OCI-LY7 (cell line): ENCODE data around the gene TMEM185B. TPM values are rescaled to one million over a fixed set of nuclear protein-coding genes. Genes with fewer than 3 reads are reported as not detected.

Experiments used
- BruUV-seq: library from RNA; stranded (reverse); fragments of 400-500 nt; replicated peaks from 2 replicates; lab custom pipeline; 2021; lab: Mats Ljungman, UMichigan
- CTCF ChIA-PET: fragments of 300-600 bp; sonication (Branson Sonifier 250); formaldehyde crosslinking; loops from one replicate; lab custom pipeline; 2022; ENCODE audit warnings: antibody characterized with exemption; ENCODE audit not compliant: unreplicated experiment; lab: Charles Lee
- POLR2A ChIA-PET: fragments of 300-600 bp; sonication (Branson Sonifier 250); formaldehyde crosslinking; loops from one replicate; lab custom pipeline; 2022; ENCODE audit warnings: antibody characterized with exemption; lab: Charles Lee
- DNase-seq: peaks from one replicate; pipeline ENCODE4 v3.0.0-alpha.2; 2015; ENCODE audit warnings: low spot score
- H2AFZ ChIP-seq: fragments of 200-600 bp; sonication (generic), shearing (Covaris generic); 2 replicates; pipeline ENCODE4 v1.6.1; 2014; ENCODE audit warnings: mild to moderate bottlenecking, antibody characterized with exemption, low read length, moderate library complexity
- H3K27ac ChIP-seq: fragments of 200-600 bp; sonication (generic); 2 replicates; pipeline ENCODE4 v1.5.1; 2014; ENCODE audit warnings: mixed run types, low read depth, mild to moderate bottlenecking, moderate library complexity, low read length, inconsistent platforms; ENCODE audit not compliant: poor library complexity, severe bottlenecking
- H3K36me3 ChIP-seq: fragments of 200-600 bp; sonication (generic); 2 replicates; pipeline ENCODE4 v1.6.1; 2014; ENCODE audit warnings: mild to moderate bottlenecking, antibody characterized with exemption, low read length, moderate library complexity, mixed read lengths; ENCODE audit not compliant: insufficient read depth
- H3K4me1 ChIP-seq: fragments of 200-600 bp; sonication (generic); 2 replicates; pipeline ENCODE4 v1.5.1; 2014; ENCODE audit warnings: mild to moderate bottlenecking, low read length; ENCODE audit not compliant: insufficient read depth, poor library complexity, severe bottlenecking
- H3K4me2 ChIP-seq: fragments of 200-600 bp; sonication (generic); 2 replicates; pipeline ENCODE4 v1.6.1; 2014; ENCODE audit warnings: mild to moderate bottlenecking, low read length
- H3K4me3 ChIP-seq: fragments of 200-600 bp; sonication (generic); 2 replicates; pipeline ENCODE4 v1.5.1; 2014; ENCODE audit warnings: mild to moderate bottlenecking, low read depth, low read length; ENCODE audit not compliant: poor library complexity, severe bottlenecking
- H3K79me2 ChIP-seq: fragments of 200-600 bp; sonication (generic); 2 replicates; pipeline ENCODE4 v1.6.1; 2016; ENCODE audit warnings: low read depth, mild to moderate bottlenecking, low read length, moderate library complexity, mixed read lengths; ENCODE audit not compliant: insufficient read depth
- H3K9me2 ChIP-seq: fragments of 200-600 bp; sonication (generic); 2 replicates; pipeline ENCODE4 v1.6.1; 2016; ENCODE audit warnings: mild to moderate bottlenecking, low read length, mixed read lengths; ENCODE audit not compliant: insufficient read depth
- H3K9me3 ChIP-seq: fragments of 200-600 bp; sonication (generic); 2 replicates; pipeline ENCODE4 v1.6.1; 2014; ENCODE audit warnings: mild to moderate bottlenecking, mixed run types, low read length, mixed read lengths
- H4K20me1 ChIP-seq: fragments of 200-600 bp; sonication (generic); 2 replicates; pipeline ENCODE4 v1.6.1; 2014; ENCODE audit warnings: mild to moderate bottlenecking, antibody characterized with exemption, low read length, moderate library complexity, mixed read lengths; ENCODE audit not compliant: insufficient read depth
- EZH2phosphoT487 ChIP-seq: fragments of 200-600 bp; sonication (generic); IDR thresholded peaks from 2 replicates; pipeline ENCODE4 v1.6.1; 2018; ENCODE audit warnings: low read depth, borderline replicate concordance, mild to moderate bottlenecking, mixed run types, antibody characterized with exemption, low read length, moderate library complexity, mixed read lengths
- intact Hi-C: fragments of 100-400 bp; cut with micrococcal nuclease; formaldehyde crosslinking; loops from one replicate; pipeline ENCODE4 v1.10.0; 2022; ENCODE audit not compliant: unreplicated experiment
- total RNA-seq, 2 experiments: library from RNA; depleted of rRNA in 1 of 2; stranded (reverse); fragments of >200 nt in 1 of 2; shearing (Covaris generic) in 1 of 2; gene quantifications; 2 replicates each; pipeline ENCODE4 v1.2.3, GENCODE V29; 2014 to 2022
- TF ChIP-seq, protein P1 (sequence below): fragments of 200-600 bp; sonication (generic); conservative IDR thresholded peaks from 2 replicates; pipeline ENCODE4 v1.5.1; 2014; ENCODE audit warnings: mild to moderate bottlenecking, antibody characterized with exemption, low read length, moderate library complexity, mixed read lengths

Gene TMEM185B
- total RNA-seq, 2 experiments from 2014 or later = 24.4 to 30.2 TPM

DNA sequence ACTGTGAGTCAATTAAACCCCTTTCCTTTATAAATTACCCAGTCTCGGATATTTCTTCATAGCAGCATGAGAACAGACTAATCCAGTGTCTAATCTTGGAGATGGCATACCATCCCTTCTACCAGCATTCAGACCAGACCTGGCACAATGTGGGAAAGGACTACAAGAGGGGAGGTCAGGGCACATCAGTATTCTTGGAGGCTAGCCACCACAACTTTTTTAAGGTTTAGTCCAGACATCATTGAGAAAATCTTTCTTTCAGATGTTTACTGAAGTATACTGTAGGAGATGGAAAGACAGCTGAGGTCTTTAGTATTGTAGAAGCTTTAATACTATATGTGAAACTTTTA is 33.4 kb upstream of the TMEM185B start:
- intact Hi-C loops = no loop called here
- H3K9me2 ChIP-seq = no peaks in the 10 kb centered on the region
- no TSS peak for BruUV-seq
- no peak overlapping the region for H2AFZ ChIP-seq
- H4K20me1 ChIP-seq = no peaks in the 10 kb centered on the region; the same call in none of the 2 replicates
- no peaks in the 10 kb centered on the region for H3K79me2 ChIP-seq
- CTCF ChIA-PET = no interaction called here
- H3K27ac ChIP-seq = no peak overlapping the region
- no peaks in the 10 kb centered on the region for H3K36me3 ChIP-seq
- H3K9me3 ChIP-seq = no peaks in the 10 kb centered on the region
- POLR2A ChIA-PET = interaction anchor here (0.5 to 1.3 kb wide), 5 partner anchors 9 to 411 kb away, joined by 3 to 4 read pairs (median 3); no protein-coding TSS in a partner anchor
- TF ChIP-seq EZH2phosphoT487 = no peak
- TF ChIP-seq, protein P1, sequence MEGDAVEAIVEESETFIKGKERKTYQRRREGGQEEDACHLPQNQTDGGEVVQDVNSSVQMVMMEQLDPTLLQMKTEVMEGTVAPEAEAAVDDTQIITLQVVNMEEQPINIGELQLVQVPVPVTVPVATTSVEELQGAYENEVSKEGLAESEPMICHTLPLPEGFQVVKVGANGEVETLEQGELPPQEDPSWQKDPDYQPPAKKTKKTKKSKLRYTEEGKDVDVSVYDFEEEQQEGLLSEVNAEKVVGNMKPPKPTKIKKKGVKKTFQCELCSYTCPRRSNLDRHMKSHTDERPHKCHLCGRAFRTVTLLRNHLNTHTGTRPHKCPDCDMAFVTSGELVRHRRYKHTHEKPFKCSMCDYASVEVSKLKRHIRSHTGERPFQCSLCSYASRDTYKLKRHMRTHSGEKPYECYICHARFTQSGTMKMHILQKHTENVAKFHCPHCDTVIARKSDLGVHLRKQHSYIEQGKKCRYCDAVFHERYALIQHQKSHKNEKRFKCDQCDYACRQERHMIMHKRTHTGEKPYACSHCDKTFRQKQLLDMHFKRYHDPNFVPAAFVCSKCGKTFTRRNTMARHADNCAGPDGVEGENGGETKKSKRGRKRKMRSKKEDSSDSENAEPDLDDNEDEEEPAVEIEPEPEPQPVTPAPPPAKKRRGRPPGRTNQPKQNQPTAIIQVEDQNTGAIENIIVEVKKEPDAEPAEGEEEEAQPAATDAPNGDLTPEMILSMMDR = no peak
- H3K4me2 ChIP-seq = no peak overlapping the region
- peaks cover 16% of the 10 kb centered on the region for H3K4me1 ChIP-seq
- no peak overlapping the region for H3K4me3 ChIP-seq
- DNase-seq = no peak

DNA sequence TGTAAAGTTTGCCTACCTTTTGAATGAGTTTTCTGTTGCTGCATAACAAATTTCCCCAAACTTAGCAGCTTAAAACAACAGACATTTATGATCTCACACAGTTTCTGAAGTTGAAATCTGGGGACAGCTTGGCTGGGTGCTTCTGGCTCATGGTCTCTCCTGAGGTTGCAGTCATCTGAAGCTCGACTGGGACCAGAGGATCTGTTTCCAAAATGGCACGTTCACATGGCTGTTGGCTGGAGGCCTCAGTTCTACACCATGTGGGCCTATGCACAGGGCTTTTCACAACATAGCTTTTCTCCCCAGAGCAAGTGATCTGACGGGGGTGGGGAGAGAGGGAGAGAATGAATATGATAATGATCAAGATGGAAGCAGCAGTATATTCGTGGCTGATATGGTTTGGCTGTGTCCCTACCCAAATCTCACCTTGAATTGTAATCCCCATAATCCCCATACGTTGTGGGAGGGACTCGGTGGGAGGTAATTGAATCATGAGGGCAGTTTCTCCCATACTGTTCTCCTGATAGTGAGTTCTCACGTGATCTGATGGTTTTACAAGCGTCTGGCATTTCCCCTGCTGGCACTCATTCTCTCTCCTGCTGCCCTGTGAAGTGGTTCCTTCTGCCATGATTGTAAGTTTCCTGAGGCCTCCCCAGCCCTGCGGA is 32.9 kb upstream of the TMEM185B start:
- H3K4me2 ChIP-seq = no peak overlapping the region
- CTCF ChIA-PET = interaction anchor here (1.0 kb wide), 1 partner anchor 14 kb away, joined by 3 read pairs; no protein-coding TSS in a partner anchor
- no peaks in the 10 kb centered on the region; the same call in none of the 2 replicates for H4K20me1 ChIP-seq
- H3K79me2 ChIP-seq = no peaks in the 10 kb centered on the region
- no peak overlapping the region for H3K4me3 ChIP-seq
- H3K9me3 ChIP-seq = no peaks in the 10 kb centered on the region
- no peak for DNase-seq
- intact Hi-C loops = loop anchor here (2.0 kb wide), 1 partner anchor 57 kb away; no protein-coding TSS in a partner anchor
- H2AFZ ChIP-seq = no peak overlapping the region
- no peak overlapping the region for H3K27ac ChIP-seq
- BruUV-seq = no TSS peak
- TF ChIP-seq, protein P1 = no peak
- TF ChIP-seq EZH2phosphoT487 = no peak
- no peaks in the 10 kb centered on the region for H3K36me3 ChIP-seq
- H3K9me2 ChIP-seq = no peaks in the 10 kb centered on the region
- POLR2A ChIA-PET = interaction anchor here (1.0 to 1.3 kb wide), 2 partner anchors 10 to 79 kb away, joined by 3 read pairs; no protein-coding TSS in a partner anchor
- H3K4me1 ChIP-seq = peaks cover 16% of the 10 kb centered on the region

DNA sequence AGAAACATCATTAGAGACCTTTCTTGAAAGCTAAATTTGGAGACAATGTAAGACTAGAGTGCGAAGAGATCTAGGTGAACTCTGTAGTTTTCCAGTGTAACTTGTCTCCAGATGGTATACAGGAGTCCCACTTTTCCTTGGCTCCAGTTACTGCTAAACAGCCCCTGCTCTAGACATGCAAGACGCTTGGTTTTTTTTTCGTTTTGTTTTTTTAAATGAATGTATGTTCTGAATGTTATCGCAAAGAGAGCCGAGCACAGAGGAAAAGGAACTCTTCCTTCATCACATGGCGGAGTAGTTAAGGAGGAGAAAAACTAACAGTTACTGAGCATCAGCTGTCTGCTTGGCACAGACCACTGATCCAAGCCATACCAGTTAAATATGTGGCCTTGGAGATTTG is 31.9 kb upstream of the TMEM185B start:
- DNase-seq = no peak
- Histone ChIP-seq H3K4me1 (peaks cover 16% of the 10 kb centered on the region), H3K4me3 (no peak overlapping the region), H3K9me3 (no peaks in the 10 kb centered on the region), H3K27ac (no peak overlapping the region), H3K4me2 (no peak overlapping the region), H3K79me2 (no peaks in the 10 kb centered on the region), H3K36me3 (no peaks in the 10 kb centered on the region), H3K9me2 (no peaks in the 10 kb centered on the region), H2AFZ (no peak overlapping the region), H4K20me1 (no peaks in the 10 kb centered on the region; the same call in none of the 2 replicates)
- no TSS peak for BruUV-seq
- ChIA-PET CTCF (interaction anchor here (1.0 kb wide), 1 partner anchor 15 kb away, joined by 3 read pairs; no protein-coding TSS in a partner anchor), POLR2A (no interaction called here)
- intact Hi-C loops = loop anchor here (2.0 kb wide), 1 partner anchor 58 kb away; no protein-coding TSS in a partner anchor
- TF ChIP-seq, protein P1 = no peak
- TF ChIP-seq EZH2phosphoT487 = no peak
